ENCODE data around the gene PDK4.

Gene PDK4

GRCh38 chr7:95537468-95537867, 58.8 kb downstream of the PDK4 start:
- Histone ChIP-seq H3K27ac (ENCODE audit: low read length) (no peak overlapping the region), H3K4me1 (ENCODE audit: insufficient read depth, low read length) (no peaks in the 10 kb centered on the region), H3K4me2 (ENCODE audit: insufficient read depth, low read length) (no peak overlapping the region), H4K20me1 (ENCODE audit: insufficient read depth, low read length) (no peaks in the 10 kb centered on the region), H3K36me3 (ENCODE audit: insufficient read depth, low read length) (no peaks in the 10 kb centered on the region), H3K4me3 (ENCODE audit: low read depth in 1 of 2, low read length in 2 of 2) (no peak overlapping the region), H2AFZ (ENCODE audit: low read depth, low read length) (no peak overlapping the region), H3K79me2 (ENCODE audit: insufficient read depth, low read length) (no peaks in the 10 kb centered on the region), H3K9me3 (ENCODE audit: insufficient read depth, low read length, severe bottlenecking) (no peaks in the 10 kb centered on the region), H3K27me3 (ENCODE audit: insufficient read depth, low read length, poor library complexity) (no peaks in the 10 kb centered on the region), H3K9ac (ENCODE audit: low read depth, low read length) (no peak overlapping the region)
- no peak for TF ChIP-seq CTCF (IDR thresholded peaks at IDR 0.05; ENCODE audit: borderline replicate concordance, extremely low read depth, low read length, poor library complexity, severe bottlenecking)
- TF ChIP-seq EZH2 (IDR thresholded peaks at IDR 0.05; ENCODE audit: borderline replicate concordance, low read depth, low read length, severe bottlenecking) = no peak
- DNase-seq (no peak), ATAC-seq (ENCODE audit: insufficient read depth, low read depth) (no peak)

GRCh38 chr7:95536656-95537311, 59.5 kb downstream of the PDK4 start:
- Histone ChIP-seq H3K4me3 (ENCODE audit: low read depth in 1 of 2, low read length in 2 of 2) (no peak overlapping the region), H3K4me1 (ENCODE audit: insufficient read depth, low read length) (no peaks in the 10 kb centered on the region), H3K9me3 (ENCODE audit: insufficient read depth, low read length, severe bottlenecking) (no peaks in the 10 kb centered on the region), H3K4me2 (ENCODE audit: insufficient read depth, low read length) (no peak overlapping the region), H3K9ac (ENCODE audit: low read depth, low read length) (no peak overlapping the region), H3K79me2 (ENCODE audit: insufficient read depth, low read length) (no peaks in the 10 kb centered on the region), H3K27me3 (ENCODE audit: insufficient read depth, low read length, poor library complexity) (no peaks in the 10 kb centered on the region), H3K36me3 (ENCODE audit: insufficient read depth, low read length) (no peaks in the 10 kb centered on the region), H4K20me1 (ENCODE audit: insufficient read depth, low read length) (no peaks in the 10 kb centered on the region), H3K27ac (ENCODE audit: low read length) (no peak overlapping the region), H2AFZ (ENCODE audit: low read depth, low read length) (no peak overlapping the region)
- TF ChIP-seq CTCF (IDR thresholded peaks at IDR 0.05; ENCODE audit: borderline replicate concordance, extremely low read depth, low read length, poor library complexity, severe bottlenecking) = no peak
- TF ChIP-seq EZH2 (IDR thresholded peaks at IDR 0.05; ENCODE audit: borderline replicate concordance, low read depth, low read length, severe bottlenecking) = no peak
- DNase-seq (no peak), ATAC-seq (ENCODE audit: insufficient read depth, low read depth) (no peak)

- Histone ChIP-seq H3K9ac (ENCODE audit: low read depth, low read length) (no peak overlapping the region), H3K27ac (ENCODE audit: low read length) (no peak overlapping the region), H3K79me2 (ENCODE audit: insufficient read depth, low read length) (no peaks in the 10 kb centered on the region), H3K4me1 (ENCODE audit: insufficient read depth, low read length) (no peaks in the 10 kb centered on the region), H3K4me2 (ENCODE audit: insufficient read depth, low read length) (no peak overlapping the region), H3K4me3 (ENCODE audit: low read depth in 1 of 2, low read length in 2 of 2) (no peak overlapping the region), H3K27me3 (ENCODE audit: insufficient read depth, low read length, poor library complexity) (no peaks in the 10 kb centered on the region), H2AFZ (ENCODE audit: low read depth, low read length) (no peak overlapping the region), H3K36me3 (ENCODE audit: insufficient read depth, low read length) (no peaks in the 10 kb centered on the region), H4K20me1 (ENCODE audit: insufficient read depth, low read length) (no peaks in the 10 kb centered on the region), H3K9me3 (ENCODE audit: insufficient read depth, low read length, severe bottlenecking) (no peaks in the 10 kb centered on the region)
- DNase-seq (no peak), ATAC-seq (ENCODE audit: insufficient read depth, low read depth) (no peak)
- TF ChIP-seq CTCF (IDR thresholded peaks at IDR 0.05; ENCODE audit: borderline replicate concordance, extremely low read depth, low read length, poor library complexity, severe bottlenecking) (no peak), EZH2 (IDR thresholded peaks at IDR 0.05; ENCODE audit: borderline replicate concordance, low read depth, low read length, severe bottlenecking) (no peak)
These were observed 60.7 kb downstream of the PDK4 start for GRCh38 chr7:95535662-95536061.
